ENCODE results near the gene C14orf180. TPM values are rescaled to one million over a fixed set of nuclear protein-coding genes. Genes with fewer than 3 reads are reported as not detected.

Gene C14orf180
- total and polyA plus RNA-seq, 10 of the 15 experiments (the other 5 are each of a cell fraction or from before 2014, with no cell fraction given) = not detected

DNA sequence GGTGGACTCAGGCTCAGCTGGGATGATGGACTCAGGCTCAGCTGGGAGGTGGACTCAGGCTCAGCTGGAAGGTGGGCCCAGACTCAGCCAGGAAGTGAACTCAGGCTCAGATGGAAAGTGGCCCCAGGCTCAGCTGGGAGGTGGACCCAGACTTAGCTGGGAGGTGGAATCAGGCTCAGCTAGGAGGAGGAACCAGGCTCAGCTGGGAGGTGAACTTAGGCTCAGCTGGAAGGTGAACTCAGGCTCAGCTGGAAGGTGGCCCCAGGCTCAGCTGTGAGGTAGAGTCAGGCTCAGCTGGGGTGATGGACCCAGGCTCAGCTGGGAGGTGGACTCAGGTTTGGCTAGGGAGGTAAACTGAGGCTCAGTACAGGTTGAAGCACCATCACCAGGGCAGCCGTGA is 21.8 kb upstream of the C14orf180 start:
- no peak overlapping the region for H3K27ac ChIP-seq (ENCODE audit: control insufficient read depth, insufficient read depth)
- POLR2A ChIA-PET = no interaction called here
- H3K79me2 ChIP-seq (ENCODE audit: control insufficient read depth, insufficient read depth, low read length) = no peaks in the 10 kb centered on the region
- FAIRE-seq (no peak), DNase-seq (ENCODE audit: low read depth, low spot score) (no peak), ATAC-seq (no peak)
- in situ Hi-C loops (cut with MboI) (no loop called here), intact Hi-C loops (cut with micrococcal nuclease; ENCODE audit: unreplicated experiment) (no loop called here)
- SMC1A ChIA-PET (ENCODE audit: uncharacterized antibody, unreplicated experiment) = no interaction called here
- TF ChIP-seq EGR1 (IDR thresholded peaks at IDR 0.05; ENCODE audit: borderline replicate concordance in 1 of 2, low read depth in 2 of 2, low read length in 2 of 2) = no peak
- TF ChIP-seq TARDBP (IDR thresholded peaks at IDR 0.05; ENCODE audit: borderline replicate concordance) = no peak
- TF ChIP-seq ZNF622 (IDR thresholded peaks at IDR 0.05) = no peak
- TF ChIP-seq, protein P1, sequence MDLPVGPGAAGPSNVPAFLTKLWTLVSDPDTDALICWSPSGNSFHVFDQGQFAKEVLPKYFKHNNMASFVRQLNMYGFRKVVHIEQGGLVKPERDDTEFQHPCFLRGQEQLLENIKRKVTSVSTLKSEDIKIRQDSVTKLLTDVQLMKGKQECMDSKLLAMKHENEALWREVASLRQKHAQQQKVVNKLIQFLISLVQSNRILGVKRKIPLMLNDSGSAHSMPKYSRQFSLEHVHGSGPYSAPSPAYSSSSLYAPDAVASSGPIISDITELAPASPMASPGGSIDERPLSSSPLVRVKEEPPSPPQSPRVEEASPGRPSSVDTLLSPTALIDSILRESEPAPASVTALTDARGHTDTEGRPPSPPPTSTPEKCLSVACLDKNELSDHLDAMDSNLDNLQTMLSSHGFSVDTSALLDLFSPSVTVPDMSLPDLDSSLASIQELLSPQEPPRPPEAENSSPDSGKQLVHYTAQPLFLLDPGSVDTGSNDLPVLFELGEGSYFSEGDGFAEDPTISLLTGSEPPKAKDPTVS (IDR thresholded peaks at IDR 0.05; ENCODE audit: low read depth, low read length) = no peak
- TF ChIP-seq LARP7 (IDR thresholded peaks at IDR 0.05) = no peak
- no peak for TF ChIP-seq USF2 (IDR thresholded peaks at IDR 0.05; ENCODE audit: borderline replicate concordance, low read depth, low read length)
- TF ChIP-seq SPI1 (IDR thresholded peaks at IDR 0.05; ENCODE audit: borderline replicate concordance, insufficient read depth, low read depth, low read length) = no peak
- RAD21 ChIA-PET (ENCODE audit: unreplicated experiment) = no interaction called here
- no peak overlapping the region for H2AFZ ChIP-seq (ENCODE audit: control insufficient read depth, low read depth, low read length)
- no peak overlapping the region for H3K4me3 ChIP-seq
- H3K36me3 ChIP-seq (ENCODE audit: control insufficient read depth in 2 of 2, insufficient read depth in 2 of 2, low read length in 1 of 2) = no peaks in the 10 kb centered on the region
- no TSS peak for BruUV-seq (replicated peaks)
- 38% methylated on average over 1 of the region's 1 CpG for WGBS (ENCODE audit: insufficient coverage, insufficient replicate concordance, low lambda C conversion rate, missing lambda C conversion rate)
- H3K9me3 ChIP-seq (replicated peaks; ENCODE audit: control insufficient read depth, insufficient read depth, low read length) = no peaks in the 10 kb centered on the region
- no peaks in the 10 kb centered on the region for H4K20me1 ChIP-seq (ENCODE audit: control insufficient read depth, insufficient read depth)
- CTCF ChIA-PET = no interaction called here
- no peak overlapping the region for H3K9ac ChIP-seq (ENCODE audit: control insufficient read depth, insufficient read depth, low read length)
- peaks cover 0 to 3% of the 10 kb centered on the region in 2 experiments; a peak in 2 of 4 replicates for H3K27me3 ChIP-seq (replicated peaks in 1 of 2; ENCODE audit: control insufficient read depth in 2 of 2, insufficient read depth in 2 of 2, low read length in 1 of 2)
- H3K4me2 ChIP-seq (ENCODE audit: control insufficient read depth, insufficient read depth) = no peak overlapping the region
- no peaks in the 10 kb centered on the region for H3K4me1 ChIP-seq (ENCODE audit: control insufficient read depth, insufficient read depth, low read length)

Measured in GM12878 (cell line).